ENCODE measurements around the gene SLC24A3. TPM values are rescaled to one million over a fixed set of nuclear protein-coding genes. Genes with fewer than 3 reads are reported as not detected.

Gene SLC24A3
- total RNA-seq, 6 donors from 2014 or later, result 6.3 to 10.8 (median 9.3) TPM

DNA sequence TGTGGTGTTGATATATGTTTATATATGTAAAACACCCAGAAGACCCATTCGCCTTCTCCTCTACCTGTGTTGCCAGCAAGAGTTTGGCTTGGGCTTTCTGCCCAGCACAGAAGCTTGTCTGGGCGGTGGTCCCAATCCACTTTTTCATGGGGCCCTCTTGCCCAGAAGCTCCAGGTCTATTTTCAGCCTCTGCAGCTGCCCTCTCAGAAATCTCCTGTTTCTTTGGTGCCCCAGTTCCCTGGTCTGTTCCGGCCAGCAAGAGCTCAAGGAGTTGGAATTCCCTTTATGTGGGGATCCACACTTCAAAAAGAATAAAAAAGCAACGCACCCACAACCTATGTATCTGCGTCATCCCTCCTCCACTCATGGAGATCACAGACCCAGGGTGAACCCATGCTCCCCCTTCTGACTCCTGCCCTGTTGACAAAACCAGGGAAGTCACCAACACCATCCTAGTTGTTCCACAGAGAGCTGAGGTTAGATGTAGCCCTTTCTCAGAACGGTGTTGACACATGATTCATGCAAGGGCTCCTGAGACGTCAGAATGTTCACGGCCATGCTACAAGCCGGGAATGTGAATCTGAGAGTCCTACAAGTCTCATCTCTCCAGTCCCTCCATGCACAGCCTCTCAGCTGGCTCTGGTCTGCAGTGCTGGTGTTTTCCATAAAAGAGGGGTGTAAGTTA is 388.8 kb downstream of the SLC24A3 start:
- no peaks in the 10 kb centered on the region for H3K9me3 ChIP-seq
- ATAC-seq (ENCODE audit: low FRiP score in 2 of 2), result no peak
- DNase-seq, result no peak
- WGBS, 2 donors, result 82 to 89% methylated on average over 8 to 9 of the region's 9 CpGs
- no peak for TF ChIP-seq POLR2AphosphoS5 (IDR thresholded peaks at IDR 0.05)
- no peak for TF ChIP-seq EP300 (IDR thresholded peaks at IDR 0.05)
- no peak for TF ChIP-seq POLR2A (IDR thresholded peaks at IDR 0.05)
- TF ChIP-seq, protein P1, sequence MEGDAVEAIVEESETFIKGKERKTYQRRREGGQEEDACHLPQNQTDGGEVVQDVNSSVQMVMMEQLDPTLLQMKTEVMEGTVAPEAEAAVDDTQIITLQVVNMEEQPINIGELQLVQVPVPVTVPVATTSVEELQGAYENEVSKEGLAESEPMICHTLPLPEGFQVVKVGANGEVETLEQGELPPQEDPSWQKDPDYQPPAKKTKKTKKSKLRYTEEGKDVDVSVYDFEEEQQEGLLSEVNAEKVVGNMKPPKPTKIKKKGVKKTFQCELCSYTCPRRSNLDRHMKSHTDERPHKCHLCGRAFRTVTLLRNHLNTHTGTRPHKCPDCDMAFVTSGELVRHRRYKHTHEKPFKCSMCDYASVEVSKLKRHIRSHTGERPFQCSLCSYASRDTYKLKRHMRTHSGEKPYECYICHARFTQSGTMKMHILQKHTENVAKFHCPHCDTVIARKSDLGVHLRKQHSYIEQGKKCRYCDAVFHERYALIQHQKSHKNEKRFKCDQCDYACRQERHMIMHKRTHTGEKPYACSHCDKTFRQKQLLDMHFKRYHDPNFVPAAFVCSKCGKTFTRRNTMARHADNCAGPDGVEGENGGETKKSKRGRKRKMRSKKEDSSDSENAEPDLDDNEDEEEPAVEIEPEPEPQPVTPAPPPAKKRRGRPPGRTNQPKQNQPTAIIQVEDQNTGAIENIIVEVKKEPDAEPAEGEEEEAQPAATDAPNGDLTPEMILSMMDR (IDR thresholded peaks at IDR 0.05), result no peak
- no peaks in the 10 kb centered on the region for H3K4me1 ChIP-seq
- H3K36me3 ChIP-seq, result no peaks in the 10 kb centered on the region
- H3K27me3 ChIP-seq, result no peaks in the 10 kb centered on the region
- no peak overlapping the region for H3K4me3 ChIP-seq
- no peak overlapping the region for H3K27ac ChIP-seq

GRCh38 chr20:19602675-19603375 is 390.4 kb downstream of the SLC24A3 start:
- no peak overlapping the region for H3K27ac ChIP-seq
- no peaks in the 10 kb centered on the region for H3K27me3 ChIP-seq
- no peaks in the 10 kb centered on the region for H3K9me3 ChIP-seq
- no peak for DNase-seq
- no peaks in the 10 kb centered on the region for H3K36me3 ChIP-seq
- H3K4me3 ChIP-seq, result no peak overlapping the region
- H3K4me1 ChIP-seq, result no peaks in the 10 kb centered on the region
- no peak for ATAC-seq (ENCODE audit: low FRiP score in 2 of 2)
- 77% methylated on average over 6 to 9 of the region's 9 CpGs for WGBS, 2 donors
- TF ChIP-seq POLR2A (IDR thresholded peaks at IDR 0.05) (no peak), POLR2AphosphoS5 (IDR thresholded peaks at IDR 0.05) (no peak), EP300 (IDR thresholded peaks at IDR 0.05) (no peak)
- TF ChIP-seq, protein P1 (IDR thresholded peaks at IDR 0.05), result no peak

- TF ChIP-seq POLR2A (IDR thresholded peaks at IDR 0.05) (no peak), EP300 (IDR thresholded peaks at IDR 0.05) (no peak), POLR2AphosphoS5 (IDR thresholded peaks at IDR 0.05) (no peak)
- TF ChIP-seq, protein P1 (IDR thresholded peaks at IDR 0.05), result no peak
- no peaks in the 10 kb centered on the region for H3K9me3 ChIP-seq
- no peaks in the 10 kb centered on the region for H3K4me1 ChIP-seq
- 46 to 56% methylated on average over 6 of the region's 6 CpGs for WGBS, 2 donors
- H3K27me3 ChIP-seq, result no peaks in the 10 kb centered on the region
- ATAC-seq (ENCODE audit: low FRiP score in 2 of 2) (no peak), DNase-seq (no peak)
- H3K27ac ChIP-seq, result no peak overlapping the region
- H3K36me3 ChIP-seq, result no peaks in the 10 kb centered on the region
- no peak overlapping the region for H3K4me3 ChIP-seq
Observed at GRCh38 chr20:19603376-19603750, 390.9 kb downstream of the SLC24A3 start.

DNA sequence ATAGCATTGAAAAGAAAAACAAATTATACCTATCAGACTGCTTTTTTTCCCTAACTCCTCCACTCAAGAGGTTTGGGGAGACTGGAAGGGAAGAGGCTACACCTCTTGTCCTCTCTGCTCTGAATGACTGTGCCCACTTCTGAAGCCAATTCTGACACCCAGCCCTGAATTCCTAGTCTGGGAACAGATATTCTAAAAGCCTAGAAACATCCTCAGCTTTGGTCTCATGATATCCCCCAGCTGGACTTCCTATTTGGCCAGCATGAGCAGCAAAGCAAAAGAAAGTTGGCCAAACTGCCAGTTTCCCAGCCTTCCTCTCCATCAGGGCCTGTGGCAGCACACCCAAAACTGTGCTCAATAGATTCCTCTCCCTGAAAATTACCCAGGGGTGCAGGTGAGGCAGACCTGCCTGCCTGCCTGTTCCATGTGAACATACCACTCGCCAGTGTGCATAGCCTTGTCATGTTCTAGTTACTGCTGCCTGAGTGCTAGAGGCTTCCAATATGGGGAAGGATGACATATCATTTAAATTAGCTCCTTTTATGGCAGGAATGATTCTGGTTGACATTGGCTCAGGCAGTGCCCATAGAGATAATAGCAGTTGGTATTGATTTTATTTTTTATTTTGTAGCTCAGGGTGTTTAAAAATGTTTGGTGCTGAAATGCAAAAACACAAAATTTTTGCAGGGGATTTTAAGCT is 393.5 kb downstream of the SLC24A3 start:
- Histone ChIP-seq H3K27ac (no peak overlapping the region), H3K36me3 (no peaks in the 10 kb centered on the region), H3K27me3 (no peaks in the 10 kb centered on the region), H3K9me3 (no peaks in the 10 kb centered on the region), H3K4me1 (no peaks in the 10 kb centered on the region), H3K4me3 (no peak overlapping the region)
- WGBS, 2 donors, result 60 to 76% methylated on average over 1 of the region's 1 CpG
- TF ChIP-seq EP300 (IDR thresholded peaks at IDR 0.05) (no peak), POLR2A (IDR thresholded peaks at IDR 0.05) (no peak), POLR2AphosphoS5 (IDR thresholded peaks at IDR 0.05) (no peak)
- TF ChIP-seq, protein P1 (IDR thresholded peaks at IDR 0.05), result no peak
- no peak for ATAC-seq (ENCODE audit: low FRiP score in 2 of 2)
- no peak for DNase-seq

Data from upper lobe of left lung (tissue), 6 donors.